ENCODE results near the gene VPS16. TPM values are rescaled to one million over a fixed set of nuclear protein-coding genes. Genes with fewer than 3 reads are reported as not detected.

Gene VPS16
- total and polyA plus RNA-seq, 2 of the 13 experiments (the other 11 are each of a cell fraction or from before 2014, with no cell fraction given) = 34.2 to 35.4 TPM

DNA sequence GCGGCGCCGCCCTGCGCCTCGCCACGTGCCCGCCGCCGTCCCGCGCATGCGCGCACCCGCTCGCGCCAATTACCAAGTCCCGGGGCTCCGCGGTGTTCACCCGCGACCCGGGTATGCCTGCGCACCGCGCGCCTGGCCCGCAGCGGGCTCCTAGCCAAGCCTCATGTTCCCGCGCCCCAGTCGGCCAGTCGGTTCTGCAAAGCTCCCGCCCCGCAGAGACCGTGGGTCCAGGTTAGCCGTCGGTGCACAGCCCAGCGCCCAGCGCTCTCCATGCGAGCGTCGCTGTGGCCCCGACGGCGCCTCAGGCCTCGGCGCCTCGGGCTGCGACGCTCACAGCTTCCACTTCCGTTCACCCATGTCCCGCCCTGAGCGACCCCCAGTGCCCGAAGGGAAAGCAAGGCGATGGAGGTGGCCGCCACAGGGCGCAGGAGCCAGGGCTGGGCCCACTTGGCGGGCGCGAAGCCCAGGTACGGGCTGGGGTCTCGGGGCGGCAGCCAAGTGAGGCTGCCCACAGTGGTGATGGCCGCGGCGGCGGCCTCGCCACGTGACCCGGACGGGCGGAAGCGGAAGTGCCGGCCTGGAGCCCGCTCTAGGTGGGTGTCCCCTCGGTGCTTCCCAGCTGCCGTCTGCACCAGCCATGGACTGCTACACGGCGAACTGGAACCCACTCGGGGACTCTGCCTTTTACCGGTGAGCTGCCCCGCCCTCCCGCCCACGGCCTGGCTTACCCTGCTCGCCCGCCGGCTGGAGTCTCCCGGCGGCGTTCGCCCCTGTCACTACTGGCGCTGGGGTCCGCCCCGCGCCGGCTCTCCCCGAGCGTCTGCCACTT, at the start of gene VPS16, which contains the start of gene PCED1A (continued):
- TF ChIP-seq, protein P1, sequence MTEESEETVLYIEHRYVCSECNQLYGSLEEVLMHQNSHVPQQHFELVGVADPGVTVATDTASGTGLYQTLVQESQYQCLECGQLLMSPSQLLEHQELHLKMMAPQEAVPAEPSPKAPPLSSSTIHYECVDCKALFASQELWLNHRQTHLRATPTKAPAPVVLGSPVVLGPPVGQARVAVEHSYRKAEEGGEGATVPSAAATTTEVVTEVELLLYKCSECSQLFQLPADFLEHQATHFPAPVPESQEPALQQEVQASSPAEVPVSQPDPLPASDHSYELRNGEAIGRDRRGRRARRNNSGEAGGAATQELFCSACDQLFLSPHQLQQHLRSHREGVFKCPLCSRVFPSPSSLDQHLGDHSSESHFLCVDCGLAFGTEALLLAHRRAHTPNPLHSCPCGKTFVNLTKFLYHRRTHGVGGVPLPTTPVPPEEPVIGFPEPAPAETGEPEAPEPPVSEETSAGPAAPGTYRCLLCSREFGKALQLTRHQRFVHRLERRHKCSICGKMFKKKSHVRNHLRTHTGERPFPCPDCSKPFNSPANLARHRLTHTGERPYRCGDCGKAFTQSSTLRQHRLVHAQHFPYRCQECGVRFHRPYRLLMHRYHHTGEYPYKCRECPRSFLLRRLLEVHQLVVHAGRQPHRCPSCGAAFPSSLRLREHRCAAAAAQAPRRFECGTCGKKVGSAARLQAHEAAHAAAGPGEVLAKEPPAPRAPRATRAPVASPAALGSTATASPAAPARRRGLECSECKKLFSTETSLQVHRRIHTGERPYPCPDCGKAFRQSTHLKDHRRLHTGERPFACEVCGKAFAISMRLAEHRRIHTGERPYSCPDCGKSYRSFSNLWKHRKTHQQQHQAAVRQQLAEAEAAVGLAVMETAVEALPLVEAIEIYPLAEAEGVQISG (CRISPR knock-in tag; IDR thresholded peaks at IDR 0.05) = peak; percentile 98
- TF ChIP-seq ZNF124 (CRISPR knock-in tag; IDR thresholded peaks at IDR 0.05) (no peak; the same call in 1 of the 2 replicates), NAIF1 (CRISPR knock-in tag; IDR thresholded peaks at IDR 0.05; ENCODE audit: borderline replicate concordance) (no peak), ZSCAN31 (CRISPR knock-in tag; IDR thresholded peaks at IDR 0.05; ENCODE audit: low read depth) (peak; percentile 94), MATR3 (CRISPR knock-in tag; IDR thresholded peaks at IDR 0.05) (no peak), NCOA1 (CRISPR knock-in tag; IDR thresholded peaks at IDR 0.05) (peak; percentile 83; the same call in 1 of the 2 replicates), ZNF30 (CRISPR knock-in tag; IDR thresholded peaks at IDR 0.05) (peak; percentile 97), CEBPG (CRISPR knock-in tag; IDR thresholded peaks at IDR 0.05) (0 out of 2 replicates have a peak, but pooled peaks have one; percentile 31), SMYD3 (CRISPR knock-in tag; IDR thresholded peaks at IDR 0.05) (peak; percentile 97; the same call in 1 of the 2 replicates), AGO1 (IDR thresholded peaks at IDR 0.05; ENCODE audit: low read depth, low read length, poor library complexity, severe bottlenecking) (peak; percentile 65), JUND (CRISPR knock-in tag; IDR thresholded peaks at IDR 0.05) (no peak)
- TF ChIP-seq, protein P2, sequence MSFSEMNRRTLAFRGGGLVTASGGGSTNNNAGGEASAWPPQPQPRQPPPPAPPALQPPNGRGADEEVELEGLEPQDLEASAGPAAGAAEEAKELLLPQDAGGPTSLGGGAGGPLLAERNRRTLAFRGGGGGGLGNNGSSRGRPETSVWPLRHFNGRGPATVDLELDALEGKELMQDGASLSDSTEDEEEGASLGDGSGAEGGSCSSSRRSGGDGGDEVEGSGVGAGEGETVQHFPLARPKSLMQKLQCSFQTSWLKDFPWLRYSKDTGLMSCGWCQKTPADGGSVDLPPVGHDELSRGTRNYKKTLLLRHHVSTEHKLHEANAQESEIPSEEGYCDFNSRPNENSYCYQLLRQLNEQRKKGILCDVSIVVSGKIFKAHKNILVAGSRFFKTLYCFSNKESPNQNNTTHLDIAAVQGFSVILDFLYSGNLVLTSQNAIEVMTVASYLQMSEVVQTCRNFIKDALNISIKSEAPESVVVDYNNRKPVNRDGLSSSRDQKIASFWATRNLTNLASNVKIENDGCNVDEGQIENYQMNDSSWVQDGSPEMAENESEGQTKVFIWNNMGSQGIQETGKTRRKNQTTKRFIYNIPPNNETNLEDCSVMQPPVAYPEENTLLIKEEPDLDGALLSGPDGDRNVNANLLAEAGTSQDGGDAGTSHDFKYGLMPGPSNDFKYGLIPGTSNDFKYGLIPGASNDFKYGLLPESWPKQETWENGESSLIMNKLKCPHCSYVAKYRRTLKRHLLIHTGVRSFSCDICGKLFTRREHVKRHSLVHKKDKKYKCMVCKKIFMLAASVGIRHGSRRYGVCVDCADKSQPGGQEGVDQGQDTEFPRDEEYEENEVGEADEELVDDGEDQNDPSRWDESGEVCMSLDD (CRISPR knock-in tag; IDR thresholded peaks at IDR 0.05; ENCODE audit: borderline replicate concordance) = peak; percentile 81
- TF ChIP-seq, protein P3, sequence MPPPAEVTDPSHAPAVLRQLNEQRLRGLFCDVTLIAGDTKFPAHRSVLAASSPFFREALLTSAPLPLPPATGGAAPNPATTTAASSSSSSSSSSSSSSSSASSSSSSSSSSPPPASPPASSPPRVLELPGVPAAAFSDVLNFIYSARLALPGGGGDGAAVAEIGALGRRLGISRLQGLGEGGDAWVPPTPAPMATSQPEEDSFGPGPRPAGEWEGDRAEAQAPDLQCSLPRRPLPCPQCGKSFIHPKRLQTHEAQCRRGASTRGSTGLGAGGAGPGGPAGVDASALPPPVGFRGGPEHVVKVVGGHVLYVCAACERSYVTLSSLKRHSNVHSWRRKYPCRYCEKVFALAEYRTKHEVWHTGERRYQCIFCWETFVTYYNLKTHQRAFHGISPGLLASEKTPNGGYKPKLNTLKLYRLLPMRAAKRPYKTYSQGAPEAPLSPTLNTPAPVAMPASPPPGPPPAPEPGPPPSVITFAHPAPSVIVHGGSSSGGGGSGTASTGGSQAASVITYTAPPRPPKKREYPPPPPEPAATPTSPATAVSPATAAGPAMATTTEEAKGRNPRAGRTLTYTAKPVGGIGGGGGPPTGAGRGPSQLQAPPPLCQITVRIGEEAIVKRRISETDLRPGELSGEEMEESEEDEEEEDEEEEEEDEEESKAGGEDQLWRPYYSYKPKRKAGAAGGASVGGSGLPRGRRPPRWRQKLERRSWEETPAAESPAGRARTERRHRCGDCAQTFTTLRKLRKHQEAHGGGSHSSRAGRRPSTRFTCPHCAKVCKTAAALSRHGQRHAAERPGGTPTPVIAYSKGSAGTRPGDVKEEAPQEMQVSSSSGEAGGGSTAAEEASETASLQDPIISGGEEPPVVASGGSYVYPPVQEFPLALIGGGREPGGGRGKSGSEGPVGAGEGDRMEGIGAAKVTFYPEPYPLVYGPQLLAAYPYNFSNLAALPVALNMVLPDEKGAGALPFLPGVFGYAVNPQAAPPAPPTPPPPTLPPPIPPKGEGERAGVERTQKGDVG (CRISPR knock-in tag; IDR thresholded peaks at IDR 0.05; ENCODE audit: borderline replicate concordance) = 0 out of 2 replicates have a peak, but pooled peaks have one; percentile 87
- TF ChIP-seq, protein P4, sequence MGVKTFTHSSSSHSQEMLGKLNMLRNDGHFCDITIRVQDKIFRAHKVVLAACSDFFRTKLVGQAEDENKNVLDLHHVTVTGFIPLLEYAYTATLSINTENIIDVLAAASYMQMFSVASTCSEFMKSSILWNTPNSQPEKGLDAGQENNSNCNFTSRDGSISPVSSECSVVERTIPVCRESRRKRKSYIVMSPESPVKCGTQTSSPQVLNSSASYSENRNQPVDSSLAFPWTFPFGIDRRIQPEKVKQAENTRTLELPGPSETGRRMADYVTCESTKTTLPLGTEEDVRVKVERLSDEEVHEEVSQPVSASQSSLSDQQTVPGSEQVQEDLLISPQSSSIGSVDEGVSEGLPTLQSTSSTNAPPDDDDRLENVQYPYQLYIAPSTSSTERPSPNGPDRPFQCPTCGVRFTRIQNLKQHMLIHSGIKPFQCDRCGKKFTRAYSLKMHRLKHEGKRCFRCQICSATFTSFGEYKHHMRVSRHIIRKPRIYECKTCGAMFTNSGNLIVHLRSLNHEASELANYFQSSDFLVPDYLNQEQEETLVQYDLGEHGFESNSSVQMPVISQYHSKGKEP (CRISPR knock-in tag; IDR thresholded peaks at IDR 0.05) = peak; percentile 87
- TF ChIP-seq, protein P5, sequence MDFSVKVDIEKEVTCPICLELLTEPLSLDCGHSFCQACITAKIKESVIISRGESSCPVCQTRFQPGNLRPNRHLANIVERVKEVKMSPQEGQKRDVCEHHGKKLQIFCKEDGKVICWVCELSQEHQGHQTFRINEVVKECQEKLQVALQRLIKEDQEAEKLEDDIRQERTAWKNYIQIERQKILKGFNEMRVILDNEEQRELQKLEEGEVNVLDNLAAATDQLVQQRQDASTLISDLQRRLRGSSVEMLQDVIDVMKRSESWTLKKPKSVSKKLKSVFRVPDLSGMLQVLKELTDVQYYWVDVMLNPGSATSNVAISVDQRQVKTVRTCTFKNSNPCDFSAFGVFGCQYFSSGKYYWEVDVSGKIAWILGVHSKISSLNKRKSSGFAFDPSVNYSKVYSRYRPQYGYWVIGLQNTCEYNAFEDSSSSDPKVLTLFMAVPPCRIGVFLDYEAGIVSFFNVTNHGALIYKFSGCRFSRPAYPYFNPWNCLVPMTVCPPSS (IDR thresholded peaks at IDR 0.05) = no peak

Data from HepG2 (cell line).